ENCODE measurements around the gene APOO.

Gene APOO

DNA sequence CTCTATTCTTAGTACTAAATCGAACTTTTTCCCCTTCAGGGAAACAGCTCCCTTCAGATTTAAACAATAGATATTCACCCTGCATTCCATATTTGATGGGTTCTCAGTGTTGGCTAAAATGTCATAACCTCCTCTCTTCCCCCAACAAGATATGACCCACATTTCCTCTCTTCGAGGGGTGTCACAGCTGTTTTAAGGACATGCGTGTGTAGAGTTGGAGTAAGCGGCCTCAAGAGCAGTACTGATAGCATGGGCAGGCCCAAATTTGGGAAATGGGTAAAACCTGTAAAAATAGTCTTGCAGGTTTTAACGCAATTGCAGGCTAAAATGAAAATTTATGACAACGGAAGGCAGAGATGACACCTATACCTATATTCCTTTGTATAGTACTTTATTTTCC lies 96.1 kb downstream of the APOO start:
- Histone ChIP-seq H3K4me2 (ENCODE audit: low read length) (no peak overlapping the region), H3K18ac (ENCODE audit: low read length) (no peak overlapping the region), H3K4me3 (ENCODE audit: low read depth, low read length) (no peak overlapping the region), H3K27me3 (ENCODE audit: insufficient read depth, low read length) (no peaks in the 10 kb centered on the region), H3K14ac (ENCODE audit: low read length) (no peak overlapping the region), H3K36me3 (ENCODE audit: control insufficient read depth in 1 of 2, insufficient read depth in 2 of 2, low read length in 2 of 2) (no peaks in the 10 kb centered on the region), H3K4me1 (ENCODE audit: control insufficient read depth in 1 of 2, insufficient read depth in 2 of 2, low read length in 2 of 2) (no peaks in the 10 kb centered on the region), H2BK5ac (ENCODE audit: low read depth, low read length, poor library complexity) (no peak overlapping the region), H4K91ac (ENCODE audit: low read depth, low read length) (no peak overlapping the region), H3K9me3 (ENCODE audit: insufficient read depth, low read depth, low read length) (no peaks in the 10 kb centered on the region), H2BK12ac (ENCODE audit: low read length) (no peak overlapping the region), H3K27ac (ENCODE audit: low read depth, low read length) (no peak overlapping the region), H3K9ac (ENCODE audit: low read length) (no peak overlapping the region), H3K79me2 (ENCODE audit: control insufficient read depth, insufficient read depth, low read length, poor library complexity) (no peaks in the 10 kb centered on the region), H4K12ac (ENCODE audit: low read depth, low read length) (no peak overlapping the region), H3K23ac (ENCODE audit: low read length) (no peak overlapping the region), H4K8ac (ENCODE audit: low read depth, low read length) (no peak overlapping the region), H2AFZ (ENCODE audit: insufficient read depth, low read length, poor library complexity) (no peak overlapping the region), H2BK120ac (ENCODE audit: insufficient read depth, low read length, poor library complexity) (no peak overlapping the region), H2AK5ac (ENCODE audit: low read length) (no peak overlapping the region), H3K79me1 (ENCODE audit: low read length) (no peaks in the 10 kb centered on the region), H3K4ac (ENCODE audit: low read depth, low read length) (no peak overlapping the region)
- WGBS (ENCODE audit: extremely low coverage, insufficient coverage, insufficient read length): no CpG with 5 or more reads among the region's 6 CpGs
- DNase-seq: no peak

DNA sequence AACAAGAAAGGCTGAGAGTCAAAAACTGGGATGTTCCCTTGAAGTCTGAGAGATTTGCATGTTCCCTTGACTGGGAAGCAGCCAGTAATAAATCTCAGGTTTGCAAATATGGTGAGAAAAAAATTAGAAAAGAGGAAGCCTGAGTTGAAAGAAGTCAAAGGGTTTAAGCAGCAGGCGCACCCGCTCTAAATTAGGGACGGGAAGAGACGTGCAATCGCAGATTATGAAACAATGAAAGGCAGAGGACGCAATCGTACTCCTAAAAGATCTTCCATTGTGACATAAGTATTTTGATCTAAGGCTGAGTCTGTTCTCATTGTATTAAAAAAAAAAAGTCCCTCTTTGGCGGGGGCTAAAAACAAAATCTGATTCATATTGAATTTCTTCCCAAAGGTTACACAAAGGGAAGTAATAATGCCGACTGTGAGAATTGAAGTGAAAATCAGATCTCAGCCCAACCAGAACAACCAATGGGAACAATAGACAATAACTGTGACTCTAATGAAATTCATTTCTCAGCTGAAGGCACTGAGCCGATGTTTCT lies 96.6 kb downstream of the APOO start:
- H3K4me3 ChIP-seq (ENCODE audit: low read depth, low read length): no peak overlapping the region
- no peaks in the 10 kb centered on the region for H3K4me1 ChIP-seq (ENCODE audit: control insufficient read depth in 1 of 2, insufficient read depth in 2 of 2, low read length in 2 of 2)
- no peak overlapping the region for H3K18ac ChIP-seq (ENCODE audit: low read length)
- H2BK120ac ChIP-seq (ENCODE audit: insufficient read depth, low read length, poor library complexity): no peak overlapping the region
- H2BK12ac ChIP-seq (ENCODE audit: low read length): no peak overlapping the region
- H3K79me2 ChIP-seq (ENCODE audit: control insufficient read depth, insufficient read depth, low read length, poor library complexity): no peaks in the 10 kb centered on the region
- no peak overlapping the region for H4K91ac ChIP-seq (ENCODE audit: low read depth, low read length)
- H2AFZ ChIP-seq (ENCODE audit: insufficient read depth, low read length, poor library complexity): no peak overlapping the region
- H3K27ac ChIP-seq (ENCODE audit: low read depth, low read length): no peak overlapping the region
- no peak overlapping the region for H3K9ac ChIP-seq (ENCODE audit: low read length)
- no peak overlapping the region for H3K23ac ChIP-seq (ENCODE audit: low read length)
- H2BK5ac ChIP-seq (ENCODE audit: low read depth, low read length, poor library complexity): no peak overlapping the region
- WGBS (ENCODE audit: extremely low coverage, insufficient coverage, insufficient read length): no CpG with 5 or more reads among the region's 10 CpGs
- H3K14ac ChIP-seq (ENCODE audit: low read length): no peak overlapping the region
- H4K8ac ChIP-seq (ENCODE audit: low read depth, low read length): no peak overlapping the region
- H3K27me3 ChIP-seq (ENCODE audit: insufficient read depth, low read length): no peaks in the 10 kb centered on the region
- H2AK5ac ChIP-seq (ENCODE audit: low read length): no peak overlapping the region
- no peaks in the 10 kb centered on the region for H3K36me3 ChIP-seq (ENCODE audit: control insufficient read depth in 1 of 2, insufficient read depth in 2 of 2, low read length in 2 of 2)
- H3K79me1 ChIP-seq (ENCODE audit: low read length): no peaks in the 10 kb centered on the region
- H3K9me3 ChIP-seq (ENCODE audit: insufficient read depth, low read depth, low read length): no peaks in the 10 kb centered on the region
- DNase-seq: peak in 1 of 2 donors; percentile 50
- H3K4me2 ChIP-seq (ENCODE audit: low read length): no peak overlapping the region
- H3K4ac ChIP-seq (ENCODE audit: low read depth, low read length): no peak overlapping the region
- no peak overlapping the region for H4K12ac ChIP-seq (ENCODE audit: low read depth, low read length)

DNA sequence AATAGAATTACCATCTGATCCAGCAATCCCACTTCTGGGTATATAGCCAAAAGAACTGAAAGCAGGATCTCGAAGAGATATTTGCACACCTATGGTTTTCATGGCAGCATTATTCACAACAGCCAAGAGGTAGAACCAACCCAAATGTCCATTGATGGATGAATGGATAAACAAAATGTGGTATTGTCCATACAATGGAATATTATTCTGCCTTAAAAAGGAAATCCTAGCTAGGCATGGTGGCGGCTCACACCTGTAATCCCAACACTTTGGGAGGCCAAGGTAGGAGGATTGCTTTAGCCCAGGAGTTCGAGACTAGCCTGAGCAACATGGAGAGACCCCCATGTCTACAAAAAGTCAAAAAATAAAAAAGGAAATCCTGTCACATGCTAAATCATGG lies 97.5 kb downstream of the APOO start:
- no peak overlapping the region for H3K4ac ChIP-seq (ENCODE audit: low read depth, low read length)
- no peak overlapping the region for H3K14ac ChIP-seq (ENCODE audit: low read length)
- WGBS (ENCODE audit: extremely low coverage, insufficient coverage, insufficient read length): no CpG with 5 or more reads among the region's 3 CpGs
- H4K12ac ChIP-seq (ENCODE audit: low read depth, low read length): no peak overlapping the region
- no peak for DNase-seq
- no peaks in the 10 kb centered on the region for H3K79me1 ChIP-seq (ENCODE audit: low read length)
- no peak overlapping the region for H2AFZ ChIP-seq (ENCODE audit: insufficient read depth, low read length, poor library complexity)
- no peak overlapping the region for H3K18ac ChIP-seq (ENCODE audit: low read length)
- no peak overlapping the region for H3K23ac ChIP-seq (ENCODE audit: low read length)
- no peaks in the 10 kb centered on the region for H3K27me3 ChIP-seq (ENCODE audit: insufficient read depth, low read length)
- H3K9ac ChIP-seq (ENCODE audit: low read length): no peak overlapping the region
- no peaks in the 10 kb centered on the region for H3K36me3 ChIP-seq (ENCODE audit: control insufficient read depth in 1 of 2, insufficient read depth in 2 of 2, low read length in 2 of 2)
- no peaks in the 10 kb centered on the region for H3K79me2 ChIP-seq (ENCODE audit: control insufficient read depth, insufficient read depth, low read length, poor library complexity)
- H4K8ac ChIP-seq (ENCODE audit: low read depth, low read length): no peak overlapping the region
- no peaks in the 10 kb centered on the region for H3K9me3 ChIP-seq (ENCODE audit: insufficient read depth, low read depth, low read length)
- H3K4me2 ChIP-seq (ENCODE audit: low read length): no peak overlapping the region
- H2AK5ac ChIP-seq (ENCODE audit: low read length): no peak overlapping the region
- H4K91ac ChIP-seq (ENCODE audit: low read depth, low read length): no peak overlapping the region
- H2BK12ac ChIP-seq (ENCODE audit: low read length): no peak overlapping the region
- H2BK5ac ChIP-seq (ENCODE audit: low read depth, low read length, poor library complexity): no peak overlapping the region
- no peak overlapping the region for H3K27ac ChIP-seq (ENCODE audit: low read depth, low read length)
- H3K4me1 ChIP-seq (ENCODE audit: control insufficient read depth in 1 of 2, insufficient read depth in 2 of 2, low read length in 2 of 2): no peaks in the 10 kb centered on the region
- H3K4me3 ChIP-seq (ENCODE audit: low read depth, low read length): no peak overlapping the region
- H2BK120ac ChIP-seq (ENCODE audit: insufficient read depth, low read length, poor library complexity): no peak overlapping the region

DNA sequence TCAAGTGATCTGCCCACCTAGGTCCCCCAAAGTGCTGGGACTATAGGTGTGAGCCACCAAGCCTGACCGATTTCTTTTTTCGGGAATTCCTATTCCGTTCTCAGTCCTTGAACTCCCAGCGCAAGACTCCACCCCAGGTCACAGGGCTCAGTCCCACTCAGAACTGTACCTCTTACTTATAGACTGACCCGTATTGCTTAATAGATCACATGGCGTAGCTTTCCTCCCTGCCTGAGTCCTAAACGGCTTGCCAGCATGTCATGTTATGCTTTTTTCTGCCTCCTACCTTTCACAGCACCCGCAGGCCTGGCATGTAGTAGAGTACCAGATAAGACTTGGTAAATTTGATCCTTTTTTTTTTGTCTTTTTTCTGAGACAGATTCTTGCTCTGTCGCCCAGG lies 102.3 kb downstream of the APOO start:
- H3K79me1 ChIP-seq (ENCODE audit: low read length): no peaks in the 10 kb centered on the region
- H3K4me3 ChIP-seq (ENCODE audit: low read depth, low read length): no peak overlapping the region
- H3K79me2 ChIP-seq (ENCODE audit: control insufficient read depth, insufficient read depth, low read length, poor library complexity): no peaks in the 10 kb centered on the region
- no peak overlapping the region for H3K23ac ChIP-seq (ENCODE audit: low read length)
- no peaks in the 10 kb centered on the region for H3K9me3 ChIP-seq (ENCODE audit: insufficient read depth, low read depth, low read length)
- H2AFZ ChIP-seq (ENCODE audit: insufficient read depth, low read length, poor library complexity): no peak overlapping the region
- no peak overlapping the region for H2AK5ac ChIP-seq (ENCODE audit: low read length)
- H3K4me2 ChIP-seq (ENCODE audit: low read length): no peak overlapping the region
- no peaks in the 10 kb centered on the region for H3K27me3 ChIP-seq (ENCODE audit: insufficient read depth, low read length)
- peak overlapping the region; percentile 40 for H2BK12ac ChIP-seq (ENCODE audit: low read length)
- peak overlapping the region; percentile 33 for H2BK120ac ChIP-seq (ENCODE audit: insufficient read depth, low read length, poor library complexity)
- peaks cover 4 to 5% of the 10 kb centered on the region in 2 experiments for H3K4me1 ChIP-seq (ENCODE audit: control insufficient read depth in 1 of 2, insufficient read depth in 2 of 2, low read length in 2 of 2)
- peak in 1 of 2 donors; percentile 45 for DNase-seq
- no peak overlapping the region for H4K12ac ChIP-seq (ENCODE audit: low read depth, low read length)
- no peak overlapping the region for H3K14ac ChIP-seq (ENCODE audit: low read length)
- no peak overlapping the region for H2BK5ac ChIP-seq (ENCODE audit: low read depth, low read length, poor library complexity)
- no peak overlapping the region for H3K18ac ChIP-seq (ENCODE audit: low read length)
- no peaks in the 10 kb centered on the region for H3K36me3 ChIP-seq (ENCODE audit: control insufficient read depth in 1 of 2, insufficient read depth in 2 of 2, low read length in 2 of 2)
- no CpG with 5 or more reads among the region's 9 CpGs for WGBS (ENCODE audit: extremely low coverage, insufficient coverage, insufficient read length)
- H3K27ac ChIP-seq (ENCODE audit: low read depth, low read length): no peak overlapping the region
- no peak overlapping the region for H3K4ac ChIP-seq (ENCODE audit: low read depth, low read length)
- H4K8ac ChIP-seq (ENCODE audit: low read depth, low read length): no peak overlapping the region
- H3K9ac ChIP-seq (ENCODE audit: low read length): no peak overlapping the region
- no peak overlapping the region for H4K91ac ChIP-seq (ENCODE audit: low read depth, low read length)
